Left ventricle myocardium inferior (tissue), 1 donor: ENCODE results near the gene TFDP1. TPM values are rescaled to one million over a fixed set of nuclear protein-coding genes. Genes with fewer than 3 reads are reported as not detected.

Experiments
- DNase-seq: peaks from one replicate; pipeline ENCODE4 v3.0.0-alpha.2; 2020
- H3K27ac ChIP-seq: fragments of 200-600 bp; replicated peaks from 2 replicates; pipeline ENCODE4 v1.8.0; 2021
- H3K27me3 ChIP-seq: fragments of 200-600 bp; 2 replicates; pipeline ENCODE4 v1.8.0; 2021; ENCODE audit warnings: low read depth
- H3K36me3 ChIP-seq: fragments of 200-600 bp; 2 replicates; pipeline ENCODE4 v1.8.0; 2021
- H3K4me1 ChIP-seq: fragments of 200-600 bp; 2 replicates; pipeline ENCODE4 v1.8.0; 2021
- H3K4me3 ChIP-seq: fragments of 200-600 bp; 2 replicates; pipeline ENCODE4 v1.8.0; 2021; ENCODE audit warnings: mild to moderate bottlenecking, moderate library complexity
- H3K9me3 ChIP-seq: fragments of 200-600 bp; replicated peaks from 2 replicates; pipeline ENCODE4 v1.8.0; 2021
- CTCF ChIP-seq: fragments of 200-600 bp; IDR thresholded peaks from 2 replicates; pipeline ENCODE4 v1.8.0; 2021; ENCODE audit warnings: antibody characterized with exemption, mild to moderate bottlenecking, borderline replicate concordance
- intact Hi-C: fragments of 100-400 bp; cut with micrococcal nuclease; formaldehyde crosslinking; loops from one replicate; pipeline ENCODE4 v1.11.0; 2022
- total RNA-seq: library from RNA; stranded (reverse); fragmentation: NEBNext Ultra II Directional; extraction: Animal tissue kit (Norgen Biotek cat#: 25700); gene quantifications from one replicate; pipeline ENCODE4 v1.2.1, GENCODE V29; 2021
- donor health status: DM: no; HTN: yes; CAD: no; lungs with severe emphysema.

The TFDP1 gene
- total RNA-seq, 1 donor from 2014 or later = 48.7 TPM

- Histone ChIP-seq H3K4me3 (no peak overlapping the region), H3K27ac (no peak overlapping the region), H3K36me3 (peaks cover 26% of the 10 kb centered on the region), H3K9me3 (no peaks in the 10 kb centered on the region), H3K27me3 (no peaks in the 10 kb centered on the region), H3K4me1 (peaks cover 12% of the 10 kb centered on the region)
- TF ChIP-seq CTCF = no peak
- no peak for DNase-seq
- intact Hi-C loops = no loop called here
Measured at GRCh38 chr13:113555141-113555540, 29.4 kb upstream of the TFDP1 start.

GRCh38 chr13:113557013-113557412, 27.5 kb upstream of the TFDP1 start:
- Histone ChIP-seq H3K36me3 (peaks cover 8% of the 10 kb centered on the region), H3K4me1 (peaks cover 12% of the 10 kb centered on the region), H3K27me3 (no peaks in the 10 kb centered on the region), H3K4me3 (no peak overlapping the region), H3K27ac (no peak overlapping the region), H3K9me3 (no peaks in the 10 kb centered on the region)
- DNase-seq = no peak
- intact Hi-C loops = no loop called here
- TF ChIP-seq CTCF = no peak

- DNase-seq = no peak
- Histone ChIP-seq H3K9me3 (no peaks in the 10 kb centered on the region), H3K27me3 (no peaks in the 10 kb centered on the region), H3K4me3 (no peak overlapping the region), H3K27ac (no peak overlapping the region), H3K4me1 (peaks cover 16% of the 10 kb centered on the region), H3K36me3 (no peaks in the 10 kb centered on the region)
- TF ChIP-seq CTCF = no peak
- intact Hi-C loops = no loop called here
Measured at GRCh38 chr13:113558461-113558860, 26.1 kb upstream of the TFDP1 start.

GRCh38 chr13:113559061-113559460, 25.5 kb upstream of the TFDP1 start:
- H3K9me3 ChIP-seq = no peaks in the 10 kb centered on the region
- intact Hi-C loops = no loop called here
- no peak for TF ChIP-seq CTCF

GRCh38 chr13:113559901-113560644, 24.5 kb upstream of the TFDP1 start:
- no peak for TF ChIP-seq CTCF
- DNase-seq = no peak
- Histone ChIP-seq H3K36me3 (no peaks in the 10 kb centered on the region), H3K4me3 (no peak overlapping the region), H3K4me1 (peaks cover 6% of the 10 kb centered on the region), H3K27ac (no peak overlapping the region), H3K9me3 (no peaks in the 10 kb centered on the region), H3K27me3 (no peaks in the 10 kb centered on the region)
- intact Hi-C loops = no loop called here

More at GRCh38 chr13:113559061-113559460, 25.5 kb upstream of the TFDP1 start:
- H3K27me3 ChIP-seq = no peaks in the 10 kb centered on the region
- H3K4me1 ChIP-seq = peaks cover 10% of the 10 kb centered on the region
- H3K4me3 ChIP-seq = no peak overlapping the region
- H3K36me3 ChIP-seq = no peaks in the 10 kb centered on the region
- no peak for DNase-seq
- no peak overlapping the region for H3K27ac ChIP-seq
